IPS DF 4.7 (cell line): Measurements from ENCODE around the gene RIPOR2.
"Not testable (repeated sequence)": the region's sequence is repeated elsewhere in the genome, so short reads cannot be mapped to it uniquely, and the experiment has no call there.

ENCODE experiments used
- DNase-seq: peaks from one replicate; pipeline ENCODE4 v3.0.0-alpha.2; 2013; ENCODE audit warnings: low spot score; ENCODE audit errors: extremely low read depth

The RIPOR2 gene

DNA sequence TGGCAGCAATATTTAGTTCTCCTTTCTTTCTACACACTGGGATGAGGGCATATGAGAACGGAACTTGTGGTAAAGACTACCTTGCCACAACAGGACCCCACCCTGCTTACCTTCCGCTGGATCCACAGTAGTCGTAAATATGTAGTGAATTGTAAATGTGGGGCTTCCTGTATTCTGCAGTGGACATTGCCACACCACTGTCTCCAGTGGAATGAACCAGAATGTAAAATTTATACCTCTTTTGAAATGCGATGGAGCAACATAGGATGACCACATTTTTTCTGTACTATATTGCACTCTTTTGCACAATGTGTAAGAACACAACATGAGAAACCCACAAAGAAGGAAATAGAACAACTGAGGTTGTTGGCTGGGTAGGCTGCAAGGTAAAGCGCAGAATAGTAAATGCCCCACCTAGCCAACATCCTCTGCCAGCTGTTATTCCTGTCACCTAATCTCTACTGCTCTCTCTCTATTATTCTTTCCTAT is 16.1 kb upstream of the RIPOR2 start:
- DNase-seq, result no peak

DNA sequence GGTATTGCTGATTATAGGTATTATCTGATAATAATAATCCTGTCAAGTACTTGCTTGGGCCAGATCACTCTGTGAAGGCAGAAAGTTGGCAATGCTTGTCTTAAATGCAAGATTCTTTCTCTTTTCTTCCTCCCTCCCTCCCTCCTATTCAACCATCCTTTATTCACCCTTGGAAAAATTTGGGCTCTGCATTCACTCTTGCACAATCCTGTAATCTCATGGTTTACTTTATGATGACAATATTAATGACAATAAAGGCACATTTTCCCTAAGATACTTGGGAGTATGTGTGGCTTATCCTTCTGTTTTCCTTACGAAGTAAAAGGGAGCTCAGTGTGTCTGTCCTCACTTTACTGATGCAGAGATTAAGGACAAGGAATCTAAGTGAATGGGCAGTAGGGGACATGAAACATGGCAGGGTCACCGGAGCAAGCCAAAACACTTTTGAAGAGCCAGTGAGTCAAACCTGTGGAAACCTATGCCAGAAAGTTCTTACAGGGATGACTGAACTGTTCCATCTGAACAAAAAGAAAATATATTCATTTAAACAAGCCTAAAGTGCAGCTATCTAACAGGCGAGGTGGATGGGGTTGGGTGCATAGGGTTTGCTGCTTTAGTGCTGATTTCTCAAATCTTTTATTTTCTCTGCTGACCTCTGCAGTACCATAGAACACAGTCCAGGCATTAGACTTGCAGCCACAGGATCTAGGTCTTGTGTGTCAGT is 14.6 kb upstream of the RIPOR2 start:
- no peak for DNase-seq

DNA sequence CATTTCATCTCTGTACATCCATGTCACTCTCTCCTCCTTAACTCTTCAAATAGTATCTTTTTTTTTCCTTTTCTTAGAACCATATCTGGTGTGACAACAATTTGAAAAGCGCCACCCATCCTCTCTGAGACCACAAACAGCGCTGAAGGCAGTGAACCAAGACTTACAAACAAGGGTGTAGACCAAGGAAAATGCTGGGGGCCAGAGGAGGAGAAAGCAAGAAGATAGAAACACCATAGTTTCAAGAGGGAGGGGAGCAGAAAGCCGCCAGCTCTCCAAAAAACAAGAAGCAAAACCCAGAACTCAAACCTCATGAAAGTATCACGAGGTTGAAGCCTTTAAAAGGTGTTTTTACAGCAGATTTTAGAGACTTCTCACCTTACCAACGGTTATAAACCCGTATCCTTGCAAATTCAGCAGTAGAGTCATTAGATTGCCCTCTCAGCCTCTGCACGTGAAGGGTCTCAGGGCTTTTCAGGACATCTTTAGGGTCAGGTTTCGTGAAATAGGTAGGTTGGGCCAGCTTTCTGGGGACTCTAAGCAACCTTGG is 13.3 kb upstream of the RIPOR2 start:
- no peak for DNase-seq

DNA sequence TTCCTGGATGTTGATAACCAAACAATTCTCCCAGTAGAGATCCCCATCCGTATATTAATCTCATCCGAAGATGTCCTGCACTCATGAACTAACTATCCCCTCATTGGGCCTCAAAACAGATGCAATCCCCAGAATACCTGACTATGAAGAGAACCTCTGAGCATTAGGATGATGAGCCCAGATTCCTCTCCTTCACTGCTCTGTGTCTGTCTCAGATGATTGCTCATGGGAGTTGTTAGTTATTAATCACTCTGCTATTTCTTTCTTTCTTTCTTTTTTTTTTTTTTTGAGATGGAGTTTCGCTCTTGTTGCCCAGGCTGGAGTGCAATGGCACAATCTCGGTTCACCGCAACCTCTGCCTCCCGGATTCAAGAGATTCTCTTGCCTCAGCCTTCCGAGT is 12.5 kb upstream of the RIPOR2 start:
- DNase-seq, result not testable (repeated sequence)

DNA sequence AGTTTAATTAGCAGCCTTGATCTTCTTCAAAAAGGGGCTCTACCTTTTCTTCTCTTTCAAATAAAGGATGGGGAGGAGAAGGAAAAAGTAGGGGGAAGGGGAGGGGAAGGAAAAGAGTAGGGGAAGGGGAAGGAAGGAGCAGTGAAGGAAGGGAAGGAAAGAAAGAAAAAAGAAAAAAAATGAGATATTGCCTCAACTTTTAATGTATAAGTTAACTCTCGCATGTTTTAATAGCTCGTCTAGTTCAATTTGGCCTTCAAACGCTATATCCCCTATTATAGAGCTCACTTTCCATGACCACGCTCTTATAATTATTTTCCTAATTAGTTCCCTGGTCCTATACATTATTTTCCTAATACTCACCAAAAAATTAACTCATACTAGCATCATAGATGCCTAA is 11.9 kb upstream of the RIPOR2 start:
- DNase-seq, result no peak

DNA sequence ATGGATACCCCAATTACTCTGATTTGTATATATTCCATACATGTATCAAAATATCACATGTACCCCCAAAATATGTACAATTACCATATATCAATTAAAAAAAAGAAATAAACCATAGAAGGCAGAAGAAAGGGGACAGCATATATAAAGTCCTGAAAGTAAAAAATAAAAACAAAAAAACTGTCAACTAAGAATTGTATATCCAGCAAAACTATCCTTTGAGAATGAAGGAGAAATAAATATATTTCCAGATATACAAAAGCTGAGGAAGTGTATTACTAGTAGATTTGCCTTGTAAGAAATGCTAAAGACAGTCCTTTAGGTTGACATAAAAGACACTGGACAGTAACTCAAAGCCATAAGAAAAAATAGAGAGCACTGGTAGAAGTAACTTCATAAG is 9.3 kb upstream of the RIPOR2 start:
- DNase-seq, result no peak

DNA sequence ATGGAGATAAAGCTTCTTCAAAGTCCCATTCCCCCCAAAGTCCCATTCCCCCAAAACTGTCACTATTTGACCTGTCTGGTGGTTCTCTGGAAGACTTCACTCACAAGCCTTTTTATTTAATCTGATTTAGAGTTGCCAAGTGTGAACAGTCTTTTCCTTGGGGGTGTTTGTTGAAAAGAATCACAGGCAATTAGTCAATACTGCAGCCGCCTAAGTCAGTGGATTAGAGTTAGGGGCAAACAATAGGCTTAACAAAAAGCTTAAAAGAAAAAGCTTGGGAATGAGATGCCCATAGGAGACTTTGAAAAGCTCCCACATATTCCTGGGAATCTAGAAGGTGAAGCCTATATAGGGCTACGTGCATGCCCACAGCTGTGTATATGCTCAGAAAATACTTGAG is 8.0 kb upstream of the RIPOR2 start:
- no peak for DNase-seq

DNA sequence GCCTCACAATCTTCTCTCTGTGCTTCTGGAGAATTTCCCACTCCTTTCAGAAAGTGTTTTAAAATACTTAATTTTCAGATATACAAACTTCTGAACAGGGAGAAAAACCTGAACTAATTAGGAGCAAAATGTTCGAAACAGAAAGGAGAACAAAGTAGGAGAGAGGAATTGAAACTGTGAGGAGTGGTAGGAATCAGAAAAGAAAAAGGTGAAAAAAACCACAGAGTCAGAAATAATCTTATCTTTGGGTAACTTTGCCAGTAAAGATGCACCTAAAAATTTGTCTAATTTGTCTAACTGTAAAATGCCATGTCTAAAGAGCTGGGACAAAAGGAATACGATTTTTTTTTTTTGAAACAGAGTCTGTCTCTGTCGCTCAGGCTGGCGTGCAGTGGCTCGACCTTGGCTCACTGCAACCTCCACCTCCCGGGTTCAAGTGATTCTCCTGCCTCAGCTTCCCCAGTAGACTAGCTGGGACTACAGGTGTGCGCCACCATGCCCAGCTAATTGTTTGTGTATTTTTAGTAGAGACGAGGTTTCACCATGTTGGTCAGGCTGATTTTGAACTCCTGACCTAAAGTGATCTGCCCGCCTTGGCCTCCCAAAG is 4.7 kb upstream of the RIPOR2 start:
- DNase-seq, result no peak

DNA sequence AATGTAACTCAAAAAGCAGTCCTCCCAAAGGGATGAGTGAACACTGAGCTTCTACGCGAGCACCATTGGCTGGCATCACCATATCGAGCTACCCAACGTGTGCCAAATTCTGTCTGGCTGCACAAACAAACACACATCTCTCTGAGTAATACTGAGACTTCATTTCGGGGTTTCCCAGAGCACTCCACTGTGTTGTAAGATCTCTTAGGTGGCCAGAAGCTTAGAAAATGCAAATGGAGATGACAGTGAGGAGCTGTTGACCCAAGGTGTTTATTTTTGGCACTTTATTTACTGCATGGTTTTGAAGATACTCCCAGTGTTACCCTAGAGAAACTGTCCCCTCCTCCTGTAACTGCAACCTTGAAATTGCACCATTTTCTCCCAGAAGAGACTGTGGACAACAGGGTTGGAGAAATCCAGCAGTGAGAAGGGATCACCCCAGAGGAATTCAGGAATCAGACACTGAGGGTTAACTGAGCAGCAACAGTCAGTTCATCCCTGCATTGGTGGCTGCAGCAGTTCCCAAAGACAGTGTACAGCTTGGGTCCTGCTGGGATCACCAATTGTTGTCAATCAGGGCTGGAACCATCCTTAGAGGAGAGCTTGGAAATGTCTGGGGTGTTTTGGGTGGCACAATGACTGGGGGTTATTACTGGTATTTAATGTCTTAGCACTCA is 1.0 kb upstream of the RIPOR2 start:
- DNase-seq, result no peak

DNA sequence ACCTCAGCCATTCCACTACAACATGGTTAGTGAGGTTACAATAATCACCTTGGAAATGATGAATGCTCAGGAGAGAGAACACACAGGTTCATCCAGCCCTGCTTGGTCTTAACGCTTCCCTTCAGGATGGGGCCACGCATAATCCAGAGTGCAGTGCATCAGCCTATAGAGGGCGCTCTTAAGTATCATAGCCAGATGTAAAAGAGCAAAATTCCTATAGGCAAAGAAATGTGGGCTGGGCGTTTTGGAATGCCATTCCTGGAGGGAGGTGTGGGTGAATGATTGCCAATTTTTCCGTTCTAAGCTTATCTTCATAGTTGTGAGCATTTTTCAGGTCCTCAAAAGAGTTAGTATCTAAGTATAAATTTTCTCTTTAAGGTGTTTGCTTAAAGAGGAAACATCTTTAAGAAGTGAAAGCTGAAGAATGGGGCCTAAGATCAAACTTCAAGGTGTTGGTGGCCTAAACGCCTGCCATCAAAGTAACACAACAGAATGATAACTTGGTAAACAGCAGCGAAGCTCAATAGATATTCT is 1.8 kb downstream of the RIPOR2 start:
- DNase-seq, result peak; percentile 60

DNA sequence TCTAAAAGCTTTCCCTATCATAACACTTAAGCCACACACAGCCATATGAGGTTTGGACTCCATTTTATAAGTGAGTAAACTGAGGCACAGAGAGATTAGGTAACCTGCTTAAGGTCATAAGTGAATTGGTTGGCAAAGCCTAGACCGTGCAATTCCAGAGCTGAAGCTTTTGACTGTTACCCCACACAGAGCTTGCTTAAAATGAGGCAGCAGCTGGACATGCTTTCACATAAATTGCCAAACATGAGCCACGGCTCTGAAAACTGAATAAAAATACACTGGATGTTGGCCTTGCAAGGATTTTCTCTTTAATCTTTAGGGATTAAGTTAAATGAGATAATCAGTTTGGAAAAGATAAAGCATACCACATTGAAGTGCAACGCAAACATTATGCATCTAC is 2.5 kb downstream of the RIPOR2 start:
- no peak for DNase-seq

DNA sequence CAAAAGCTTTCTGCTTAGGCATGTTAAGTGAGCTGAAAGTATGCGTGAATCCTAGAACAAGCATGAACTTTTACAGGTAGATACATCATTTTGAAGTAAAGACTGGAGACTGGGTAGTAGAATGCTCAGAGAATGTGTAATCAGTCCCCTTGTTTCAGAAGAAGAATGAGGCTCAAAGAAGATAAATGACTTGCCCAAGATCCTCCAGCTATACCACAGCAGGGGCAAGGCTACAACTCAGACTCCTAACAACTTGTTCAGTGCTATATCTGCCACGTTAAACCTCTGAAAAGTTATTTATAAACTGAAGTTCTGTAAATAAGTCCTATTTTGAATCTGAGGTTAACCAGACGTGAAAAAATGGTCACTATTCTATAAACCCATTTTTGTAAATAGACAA is 2.9 kb downstream of the RIPOR2 start:
- DNase-seq, result no peak

DNA sequence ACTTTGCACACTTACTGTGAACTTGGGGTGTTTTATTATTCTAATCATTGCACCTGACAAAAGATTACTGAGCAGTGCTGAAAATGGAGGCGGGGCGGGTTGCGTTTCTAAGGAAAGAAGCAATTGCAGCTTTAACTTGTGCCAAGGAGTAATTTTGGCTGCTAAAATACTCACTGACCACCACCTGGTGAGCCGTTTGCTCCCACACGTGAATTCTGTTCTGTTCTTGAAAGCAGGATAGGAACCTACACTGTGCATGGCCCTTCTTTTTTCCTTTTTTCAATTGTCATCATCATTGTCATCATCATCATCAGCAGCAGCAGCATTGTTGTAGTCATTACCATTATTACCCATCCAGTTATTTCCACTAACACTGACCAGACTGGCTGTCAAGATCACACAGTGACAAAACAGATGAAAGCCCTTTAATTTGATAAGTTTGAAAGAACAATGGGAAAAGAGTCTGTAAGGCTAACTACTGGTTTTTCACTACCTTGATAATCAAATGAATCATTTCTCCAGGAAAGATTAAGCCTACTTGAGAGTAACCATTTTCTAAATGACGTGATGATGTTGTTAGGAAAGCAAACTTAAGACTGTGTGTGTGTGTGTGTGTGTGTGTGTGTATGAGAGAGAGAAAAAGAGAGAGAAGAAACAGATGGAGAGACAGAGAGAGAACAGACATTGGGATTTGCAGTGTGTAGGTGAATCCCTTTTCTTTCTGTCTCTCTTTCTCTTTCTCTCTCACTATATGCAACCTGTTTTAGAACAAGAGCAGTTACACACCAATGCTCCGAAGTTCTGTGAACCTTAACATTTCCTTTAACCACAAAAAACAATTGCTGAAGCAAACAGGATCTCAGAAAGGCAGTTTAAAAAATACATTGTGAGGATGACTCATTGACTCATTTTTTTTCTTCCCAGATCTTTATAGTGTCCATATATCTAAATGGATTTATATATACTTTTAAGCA is 3.8 kb downstream of the RIPOR2 start:
- DNase-seq, result no peak

DNA sequence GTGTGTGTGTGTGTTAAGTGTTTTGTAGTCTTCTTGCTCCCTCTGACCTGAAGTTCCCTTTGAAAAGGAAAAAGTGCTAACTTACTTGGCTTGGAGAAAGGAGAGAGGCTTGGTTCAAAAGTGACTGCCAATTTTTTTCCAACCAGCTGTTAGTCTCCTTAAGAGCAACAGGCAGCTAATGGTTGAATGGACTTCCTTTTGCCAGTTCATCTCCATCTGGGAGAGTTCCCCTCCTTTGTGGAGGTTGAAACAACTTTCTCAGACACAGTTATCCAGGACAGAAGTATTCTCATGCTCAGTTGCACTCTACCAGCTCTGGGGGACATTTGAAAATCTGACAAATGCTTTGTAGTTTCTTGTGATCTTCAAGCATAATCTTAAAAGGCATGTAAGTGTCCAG is 4.5 kb downstream of the RIPOR2 start:
- DNase-seq, result no peak

DNA sequence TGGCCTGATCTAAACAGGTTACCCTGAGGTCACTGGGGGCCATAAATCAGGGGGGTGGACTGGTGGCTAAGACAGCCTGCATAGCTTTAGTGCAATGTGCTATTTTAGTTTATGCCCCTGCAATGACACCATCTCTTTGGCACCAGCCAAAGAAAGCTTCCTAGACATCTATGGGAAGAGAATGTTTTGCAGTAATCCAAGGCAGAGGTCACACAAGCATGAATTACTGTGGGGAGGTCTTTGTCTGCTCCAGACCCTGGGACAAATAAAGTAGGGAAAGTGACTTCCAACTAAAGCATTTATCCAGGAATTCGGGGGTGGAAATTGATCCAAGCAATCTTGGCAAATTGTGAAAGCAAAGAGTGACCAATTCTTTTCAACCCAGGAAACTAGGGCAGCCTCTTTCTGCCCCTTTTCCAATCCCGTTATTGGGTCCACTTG is 5.3 kb downstream of the RIPOR2 start:
- no peak for DNase-seq

DNA sequence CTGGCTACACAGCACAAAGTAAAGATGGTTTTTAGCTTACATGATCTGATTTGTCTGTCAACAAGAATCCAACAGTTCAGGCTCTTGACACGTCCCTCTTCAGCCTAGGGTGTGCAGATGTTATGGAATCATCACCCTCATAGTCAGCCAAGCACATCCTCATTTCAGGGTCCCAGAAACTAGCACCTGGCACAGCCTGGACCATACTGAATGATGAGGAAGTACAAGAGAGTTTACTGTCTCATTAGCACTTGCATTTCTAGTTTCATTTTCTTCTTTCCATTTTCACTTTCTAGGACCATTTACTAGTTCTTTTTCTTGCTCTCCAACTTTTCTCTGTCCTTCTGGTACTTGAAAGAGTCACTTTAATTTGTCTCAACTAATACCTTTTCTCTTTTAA is 6.5 kb downstream of the RIPOR2 start:
- no peak for DNase-seq

DNA sequence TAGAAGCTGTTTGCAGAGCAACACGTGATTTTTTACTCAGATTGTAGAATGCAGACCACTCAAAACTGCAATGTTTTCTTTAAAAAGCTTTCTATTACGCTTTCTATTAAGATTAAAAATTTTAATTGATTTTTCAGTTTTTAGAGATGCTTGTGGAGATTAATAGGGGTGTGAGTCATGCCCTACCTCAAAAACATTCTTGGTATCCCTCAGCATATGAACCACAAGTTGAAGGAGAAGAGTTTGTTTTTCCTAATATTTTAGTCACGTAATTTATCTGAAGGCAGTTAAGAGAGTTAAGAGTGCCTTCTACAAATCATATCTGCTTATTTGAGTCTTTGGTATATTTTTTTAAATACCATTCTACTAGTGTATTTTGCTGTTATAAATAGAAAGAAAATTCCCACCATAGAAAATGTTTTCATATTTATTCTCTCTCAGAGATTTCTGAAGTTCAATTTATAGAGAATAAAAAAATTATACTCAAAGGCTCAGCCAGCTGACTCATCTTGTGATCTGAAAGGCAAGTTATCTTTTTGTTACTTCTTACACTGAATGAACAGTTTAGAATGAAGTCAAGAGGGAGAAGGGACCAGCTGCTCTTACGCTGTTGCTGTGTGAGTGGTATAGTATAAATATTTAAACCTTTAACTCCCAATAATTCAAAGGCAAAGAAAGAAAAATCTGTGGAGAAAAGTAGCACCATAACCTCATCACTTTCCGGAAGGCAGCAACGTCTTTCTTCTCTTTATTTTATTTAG is 7.6 kb downstream of the RIPOR2 start:
- DNase-seq, result no peak

DNA sequence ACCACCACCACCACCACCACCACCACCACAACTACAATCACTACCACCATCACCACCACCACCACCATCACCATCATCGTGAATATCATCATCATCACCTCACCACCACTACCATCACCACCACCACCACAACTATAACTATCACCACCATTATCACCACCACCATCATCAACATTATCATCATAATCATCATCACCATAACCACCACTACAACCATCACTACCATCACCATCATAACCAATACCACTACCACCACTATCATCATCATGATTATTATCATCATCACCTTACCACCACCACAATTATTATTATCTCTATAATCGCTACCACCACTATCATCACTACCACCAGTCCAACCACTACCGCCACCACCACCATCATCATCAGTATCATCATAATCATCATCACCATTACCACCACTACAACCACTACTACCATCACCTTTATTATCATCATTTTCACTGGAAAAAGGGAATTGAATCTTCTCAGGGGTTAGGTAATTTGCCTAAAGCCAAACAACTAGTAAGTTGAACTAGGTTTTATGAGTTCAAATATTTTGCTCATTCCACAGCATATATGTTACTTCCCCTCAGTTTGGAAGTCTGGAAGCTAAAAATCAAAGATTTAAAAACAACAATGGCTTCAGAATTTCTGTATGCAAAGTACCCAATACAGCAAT is 8.3 kb downstream of the RIPOR2 start:
- DNase-seq, result no peak

DNA sequence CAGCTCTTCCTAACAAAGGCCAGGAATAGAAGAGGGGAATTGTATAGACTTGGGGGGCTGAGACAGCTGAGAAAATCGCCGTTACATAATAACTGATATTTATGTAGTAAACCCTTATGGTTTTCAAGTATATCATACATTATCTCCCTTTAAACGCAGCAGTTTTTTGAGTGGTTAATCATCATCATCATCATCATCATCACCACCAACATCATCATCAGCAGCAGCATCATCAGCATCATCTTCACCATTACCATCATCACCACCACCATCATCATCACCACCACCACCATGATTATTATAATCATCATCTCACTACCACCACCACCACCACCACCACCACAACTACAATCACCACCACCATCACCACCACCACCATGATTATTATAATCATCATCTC is 9.1 kb downstream of the RIPOR2 start:
- DNase-seq, result not testable (repeated sequence)

DNA sequence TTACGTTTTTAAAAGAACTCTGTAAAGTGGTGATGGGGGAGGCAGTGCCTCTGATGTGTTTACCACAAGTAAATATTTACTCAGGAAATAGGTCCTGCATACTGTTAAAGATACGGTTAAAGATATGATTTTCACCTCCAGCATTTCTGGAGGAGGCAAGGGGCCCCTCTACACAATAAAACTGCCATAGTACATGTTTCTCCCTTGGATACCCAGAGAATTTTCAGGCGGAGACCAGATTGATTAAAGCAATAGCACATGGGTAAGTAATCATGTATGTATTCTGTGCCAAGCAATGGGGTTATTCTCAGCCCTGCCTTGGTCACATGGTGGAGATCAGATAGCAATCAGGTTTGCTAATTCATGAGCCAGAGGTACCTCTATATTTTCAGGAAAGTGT is 9.6 kb downstream of the RIPOR2 start:
- DNase-seq, result no peak
